Keratinocyte (primary cell): ENCODE data around the gene XYLT2. TPM values are rescaled to one million over a fixed set of nuclear protein-coding genes. Genes with fewer than 3 reads are reported as not detected.

Experiments used
- DNase-seq: peaks from one replicate; pipeline ENCODE4 v3.0.0-alpha.2; 2011; ENCODE audit warnings: low read depth, missing footprints, low spot score
- FAIRE-seq: peaks from 2 replicates; lab custom pipeline; 2011; peaks lifted over from hg19 to GRCh38; lab: Jason Lieb, UNC
- H2AFZ ChIP-seq: 2 replicates; pipeline ENCODE4 v1.6.0; 2012; ENCODE audit warnings: low read length, control low read depth, inconsistent platforms; ENCODE audit not compliant: control insufficient read depth
- H3K27ac ChIP-seq: 2 replicates; pipeline ENCODE4 v1.5.1; 2011; ENCODE audit warnings: low read length; ENCODE audit not compliant: control insufficient read depth, insufficient read depth
- H3K27me3 ChIP-seq: 3 replicates; pipeline ENCODE4 v1.6.0; 2011; ENCODE audit warnings: low read length; ENCODE audit not compliant: control insufficient read depth, insufficient read depth; ENCODE audit errors: extremely low read depth
- H3K36me3 ChIP-seq, 2 experiments: 2 replicates in 1 of 2; 3 replicates in 1 of 2; pipeline ENCODE4 v1.5.1; 2011; ENCODE audit warnings: low read length in 2 of 2, mild to moderate bottlenecking in 1 of 2; ENCODE audit not compliant: control insufficient read depth in 2 of 2, insufficient read depth in 2 of 2; ENCODE audit errors: extremely low read depth in 1 of 2
- H3K4me1 ChIP-seq: 3 replicates; pipeline ENCODE4 v1.5.1; 2011; ENCODE audit warnings: low read length; ENCODE audit not compliant: control insufficient read depth, insufficient read depth; ENCODE audit errors: extremely low read depth
- H3K4me2 ChIP-seq: 3 replicates; pipeline ENCODE4 v1.6.0; 2011; ENCODE audit warnings: low read depth, low read length; ENCODE audit not compliant: control insufficient read depth, insufficient read depth; ENCODE audit errors: extremely low read depth
- H3K4me3 ChIP-seq, 3 experiments: fragments of 200-600 bp in 1 of 3; sonication (generic) in 1 of 3; 2 replicates in 2 of 3; 3 replicates in 1 of 3; pipeline ENCODE4 v1.5.1; 2011 to 2016; ENCODE audit warnings: low read length in 3 of 3, mild to moderate bottlenecking in 3 of 3, control low read depth in 2 of 3, inconsistent platforms in 1 of 3, low read depth in 1 of 3, mixed read lengths in 1 of 3, mixed run types in 1 of 3, moderate library complexity in 1 of 3; ENCODE audit not compliant: control insufficient read depth in 2 of 3, insufficient read depth in 2 of 3; ENCODE audit errors: extremely low read depth in 1 of 3
- H3K79me2 ChIP-seq: 2 replicates; pipeline ENCODE4 v1.6.0; 2012; ENCODE audit warnings: low read length; ENCODE audit not compliant: control insufficient read depth, insufficient read depth
- H3K9ac ChIP-seq: 3 replicates; pipeline ENCODE4 v1.6.0; 2011; ENCODE audit warnings: low read length; ENCODE audit not compliant: control insufficient read depth, insufficient read depth; ENCODE audit errors: extremely low read depth
- H3K9me1 ChIP-seq: 3 replicates; pipeline ENCODE4 v1.6.0; 2011; ENCODE audit warnings: low read length; ENCODE audit not compliant: control insufficient read depth, insufficient read depth; ENCODE audit errors: extremely low read depth
- H3K9me3 ChIP-seq: 2 replicates; pipeline ENCODE4 v1.5.1; 2012; ENCODE audit warnings: low read depth, low read length; ENCODE audit not compliant: control insufficient read depth
- H4K20me1 ChIP-seq: 3 replicates; pipeline ENCODE4 v1.6.0; 2011; ENCODE audit warnings: low read length; ENCODE audit not compliant: control insufficient read depth, insufficient read depth; ENCODE audit errors: extremely low read depth
- EZH2 ChIP-seq: IDR thresholded peaks from one replicate; pipeline ENCODE4 v1.6.1; 2012; ENCODE audit warnings: inconsistent platforms, mild to moderate bottlenecking, low read length, moderate library complexity
- dilution Hi-C: fragments of 300-500 bp; cut with MboI; formaldehyde crosslinking; loops from one replicate; pipeline ENCODE4 v1.7.0; 2020; ENCODE audit warnings: low sequenced_read_pairs; ENCODE audit not compliant: extremely low pct_ligation_motif_present
- polyA plus RNA-seq, 5 experiments: library from polyadenylated mRNA; depleted of rRNA in 3 of 5; stranded (reverse) in 3 of 5; stranded (forward) in 1 of 5; unstranded in 1 of 5; fragments of >200 nt; gene quantifications; 1 replicate in 1 of 5; 2 replicates in 3 of 5; 3 replicates in 1 of 5; pipeline versions ENCODE4 v1.2.1 to v1.2.3, GENCODE V29; 2011 to 2012; ENCODE audit warnings: missing spikeins in 2 of 5, low read depth in 1 of 5, low replicate concordance in 1 of 5
- TF ChIP-seq, protein P1 (sequence below), 3 experiments: IDR thresholded peaks in 1 of 3; conservative IDR thresholded peaks in 1 of 3; optimal IDR thresholded peaks in 1 of 3; 2 replicates in 2 of 3; 3 replicates in 1 of 3; pipeline versions ENCODE3 to v1.5.1; 2011; ENCODE audit warnings: low read length in 3 of 3, mild to moderate bottlenecking in 3 of 3, moderate library complexity in 2 of 3, control low read depth in 1 of 3, inconsistent platforms in 1 of 3; ENCODE audit not compliant: insufficient read depth in 2 of 3; ENCODE audit errors: extremely low read depth in 1 of 3

XYLT2 gene
- polyA plus RNA-seq, 1 donor (not counting 4 experiments of a cell fraction or from before 2014, with no cell fraction given): 15.3 TPM

DNA sequence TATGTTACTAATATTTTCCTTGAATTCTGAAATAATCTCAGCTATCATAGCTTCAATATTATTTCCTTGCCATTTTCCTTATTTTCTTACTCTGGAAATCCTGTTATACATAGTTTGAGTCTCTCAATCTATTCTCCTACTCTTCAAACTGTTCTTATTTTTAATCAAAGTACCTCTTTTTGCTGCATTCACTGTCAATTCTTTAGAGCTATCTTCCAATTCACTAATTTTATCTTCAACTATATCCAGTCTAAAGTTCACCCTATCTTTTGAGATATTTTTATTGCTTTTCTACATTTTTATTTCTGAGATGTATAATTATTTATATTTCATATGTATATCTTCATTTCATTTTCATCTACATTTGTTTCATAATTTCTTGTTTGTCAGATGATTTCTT, 7.3 kb upstream of the XYLT2 start:
- no peaks in the 10 kb centered on the region for H3K36me3 ChIP-seq
- FAIRE-seq (no peak), DNase-seq (no peak)
- H3K27me3 ChIP-seq: no peaks in the 10 kb centered on the region
- H3K4me2 ChIP-seq: no peak overlapping the region
- TF ChIP-seq EZH2: no peak
- TF ChIP-seq, protein P1, sequence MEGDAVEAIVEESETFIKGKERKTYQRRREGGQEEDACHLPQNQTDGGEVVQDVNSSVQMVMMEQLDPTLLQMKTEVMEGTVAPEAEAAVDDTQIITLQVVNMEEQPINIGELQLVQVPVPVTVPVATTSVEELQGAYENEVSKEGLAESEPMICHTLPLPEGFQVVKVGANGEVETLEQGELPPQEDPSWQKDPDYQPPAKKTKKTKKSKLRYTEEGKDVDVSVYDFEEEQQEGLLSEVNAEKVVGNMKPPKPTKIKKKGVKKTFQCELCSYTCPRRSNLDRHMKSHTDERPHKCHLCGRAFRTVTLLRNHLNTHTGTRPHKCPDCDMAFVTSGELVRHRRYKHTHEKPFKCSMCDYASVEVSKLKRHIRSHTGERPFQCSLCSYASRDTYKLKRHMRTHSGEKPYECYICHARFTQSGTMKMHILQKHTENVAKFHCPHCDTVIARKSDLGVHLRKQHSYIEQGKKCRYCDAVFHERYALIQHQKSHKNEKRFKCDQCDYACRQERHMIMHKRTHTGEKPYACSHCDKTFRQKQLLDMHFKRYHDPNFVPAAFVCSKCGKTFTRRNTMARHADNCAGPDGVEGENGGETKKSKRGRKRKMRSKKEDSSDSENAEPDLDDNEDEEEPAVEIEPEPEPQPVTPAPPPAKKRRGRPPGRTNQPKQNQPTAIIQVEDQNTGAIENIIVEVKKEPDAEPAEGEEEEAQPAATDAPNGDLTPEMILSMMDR (optimal IDR thresholded peaks at IDR 0.05 in 1 of 3, IDR thresholded peaks at IDR 0.05 in 1 of 3, conservative IDR thresholded peaks at IDR 0.05 in 1 of 3; ENCODE audit: extremely low read depth in 1 of 3, insufficient read depth in 2 of 3, low read length in 3 of 3): no peak
- no peak overlapping the region for H2AFZ ChIP-seq
- no peak overlapping the region for H3K27ac ChIP-seq
- no peaks in the 10 kb centered on the region for H3K9me1 ChIP-seq
- H3K79me2 ChIP-seq: no peaks in the 10 kb centered on the region
- no peaks in the 10 kb centered on the region for H3K4me1 ChIP-seq
- H4K20me1 ChIP-seq: no peaks in the 10 kb centered on the region
- H3K9ac ChIP-seq: no peak overlapping the region
- no peak overlapping the region for H3K4me3 ChIP-seq
- dilution Hi-C loops: no loop called here
- no peaks in the 10 kb centered on the region for H3K9me3 ChIP-seq

DNA sequence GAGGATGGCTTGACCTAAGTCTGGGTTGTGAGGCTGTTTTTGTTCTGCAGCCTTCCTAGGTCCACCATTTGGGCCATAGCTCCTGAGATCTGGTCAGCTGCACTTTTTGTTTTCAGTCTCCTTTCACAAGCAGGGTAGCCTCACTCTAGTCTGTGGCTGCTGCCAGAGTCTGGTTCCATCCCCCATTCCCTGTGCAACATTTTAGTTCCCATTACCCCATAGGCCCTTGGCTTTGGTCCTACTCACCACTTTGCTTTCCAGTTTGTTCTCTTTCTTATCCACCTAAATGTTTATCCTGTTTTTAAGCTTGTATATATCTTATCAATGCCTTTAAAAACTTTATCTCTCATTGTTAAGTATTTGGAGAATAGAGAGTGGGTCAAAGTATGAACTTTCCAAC, 6.5 kb upstream of the XYLT2 start:
- H3K4me1 ChIP-seq: no peaks in the 10 kb centered on the region
- H3K36me3 ChIP-seq: no peaks in the 10 kb centered on the region
- H3K27ac ChIP-seq: no peak overlapping the region
- TF ChIP-seq, protein P1 (optimal IDR thresholded peaks at IDR 0.05 in 1 of 3, IDR thresholded peaks at IDR 0.05 in 1 of 3, conservative IDR thresholded peaks at IDR 0.05 in 1 of 3; ENCODE audit: extremely low read depth in 1 of 3, insufficient read depth in 2 of 3, low read length in 3 of 3): no peak
- TF ChIP-seq EZH2: no peak
- no peaks in the 10 kb centered on the region for H3K9me3 ChIP-seq
- H3K9me1 ChIP-seq: no peaks in the 10 kb centered on the region
- dilution Hi-C loops: no loop called here
- no peaks in the 10 kb centered on the region for H3K79me2 ChIP-seq
- no peak overlapping the region for H3K9ac ChIP-seq
- DNase-seq (no peak), FAIRE-seq (no peak)
- no peaks in the 10 kb centered on the region for H4K20me1 ChIP-seq
- H3K27me3 ChIP-seq: no peaks in the 10 kb centered on the region
- no peak overlapping the region for H3K4me3 ChIP-seq
- H2AFZ ChIP-seq: no peak overlapping the region
- no peak overlapping the region for H3K4me2 ChIP-seq
